ENCODE results near the gene IFTAP. TPM values are rescaled to one million over a fixed set of nuclear protein-coding genes. Genes with fewer than 3 reads are reported as not detected.

Gene IFTAP
- total RNA-seq, 1 donor from 2014 or later: 0.75 TPM

Other genes with a start within 250 kb of the IFTAP start
- 9.0 and 10.2 TPM in 2 replicates for gene TRAF6, start 84.2 kb upstream of the IFTAP start, total RNA-seq
- gene RAG1, start 26.5 kb upstream of the IFTAP start, total RNA-seq: 0.05 and 0.21 TPM in 2 replicates
- gene RAG2, start 3.7 kb downstream of the IFTAP start, total RNA-seq: not detected in 2 replicates

Data from activated T-helper 2 cell treated with anti-CD3 and anti-CD28 coated beads, Interferon-gamma antibody, Interleukin-2, Interleukin-4, amounts not matched to agents 10 μg/mL and 5 μg/mL and 100 μg/mL, durations not matched to agents 14 hours and 24 hours and 36 hours (primary cell).